PC-9 (cell line): ENCODE measurements around the gene CCDC9B. TPM values are rescaled to one million over a fixed set of nuclear protein-coding genes. Genes with fewer than 3 reads are reported as not detected.
A peak's percentile ranks its signal among the peaks of the same experiment; 100 is the strongest.

ENCODE experiments used
- BruUV-seq: library from RNA; stranded (reverse); fragments of 400-500 nt; replicated peaks from 2 replicates; lab custom pipeline; 2021; lab: Mats Ljungman, UMichigan
- CTCF ChIA-PET: fragments of 300-600 bp; sonication (Branson Sonifier 250); formaldehyde crosslinking; loops from one replicate; lab custom pipeline; 2022; ENCODE audit warnings: antibody characterized with exemption; lab: Charles Lee
- POLR2A ChIA-PET: fragments of 300-600 bp; sonication (Branson Sonifier 250); formaldehyde crosslinking; loops from one replicate; lab custom pipeline; 2022; ENCODE audit warnings: antibody characterized with exemption; ENCODE audit not compliant: unreplicated experiment; lab: Charles Lee
- DNase-seq, 2 experiments: peaks; one replicate each; pipeline versions ENCODE4 v3.0.0 to v3.0.0-alpha.2; 2015 to 2022; ENCODE audit warnings: mixed read lengths in 1 of 2
- H2AFZ ChIP-seq: fragments of 200-600 bp; sonication (generic); 2 replicates; pipeline ENCODE4 v1.8.1; 2017; ENCODE audit warnings: antibody characterized with exemption
- H3F3A ChIP-seq: fragments of 200-600 bp; sonication (generic); 2 replicates; pipeline ENCODE4 v1.8.1; 2017; ENCODE audit warnings: antibody characterized with exemption, mild to moderate bottlenecking, low read depth; ENCODE audit not compliant: insufficient read depth
- H3K27ac ChIP-seq: fragments of 200-600 bp; sonication (generic); 2 replicates; pipeline ENCODE4 v1.6.1; 2016; ENCODE audit warnings: mixed run types
- H3K27me3 ChIP-seq: fragments of 200-600 bp; sonication (generic); 2 replicates; pipeline ENCODE4 v1.6.1; 2016; ENCODE audit warnings: low read depth, mixed run types; ENCODE audit not compliant: insufficient read depth
- H3K36me3 ChIP-seq: fragments of 200-600 bp; sonication (generic); 2 replicates; pipeline ENCODE4 v1.6.1; 2016; ENCODE audit warnings: low read depth, mixed run types
- H3K4me1 ChIP-seq: fragments of 200-600 bp; sonication (generic); replicated peaks from 2 replicates; pipeline ENCODE4 v1.6.1; 2016; ENCODE audit warnings: mixed run types; ENCODE audit not compliant: insufficient read depth
- H3K4me2 ChIP-seq: fragments of 200-600 bp; sonication (generic); 2 replicates; pipeline ENCODE4 v1.6.1; 2017; ENCODE audit warnings: mixed run types
- H3K4me3 ChIP-seq: fragments of 200-600 bp; sonication (generic); 2 replicates; pipeline ENCODE4 v1.6.1; 2016; ENCODE audit warnings: mixed run types
- H3K79me2 ChIP-seq: fragments of 200-600 bp; sonication (generic); 2 replicates; pipeline ENCODE4 v1.6.1; 2017; ENCODE audit warnings: low read depth, mixed run types
- H3K9me2 ChIP-seq: fragments of 200-600 bp; sonication (generic); 2 replicates; pipeline ENCODE4 v1.8.1; 2017; ENCODE audit warnings: mild to moderate bottlenecking; ENCODE audit not compliant: insufficient read depth
- H3K9me3 ChIP-seq: fragments of 200-600 bp; sonication (generic); 2 replicates; pipeline ENCODE4 v1.8.1; 2016; ENCODE audit warnings: low read depth; ENCODE audit not compliant: insufficient read depth
- H4K20me1 ChIP-seq: fragments of 200-600 bp; sonication (generic); 2 replicates; pipeline ENCODE4 v1.8.1; 2017; ENCODE audit not compliant: insufficient read depth
- CTCF ChIP-seq: fragments of 200-600 bp; sonication (generic); conservative IDR thresholded peaks from 2 replicates; pipeline ENCODE4 v1.6.1; 2017; ENCODE audit warnings: mixed run types, antibody characterized with exemption, mild to moderate bottlenecking, moderate library complexity
- EZH2 ChIP-seq: fragments of 200-600 bp; sonication (generic); IDR thresholded peaks from 2 replicates; pipeline ENCODE4 v1.8.0; 2017; ENCODE audit warnings: antibody characterized with exemption, low read depth
- intact Hi-C: fragments of 100-400 bp; cut with micrococcal nuclease; formaldehyde crosslinking; loops from one replicate; pipeline ENCODE4 v1.10.0; 2022; ENCODE audit not compliant: unreplicated experiment
- total RNA-seq: library from RNA; stranded (reverse); gene quantifications from 2 replicates; pipeline ENCODE4 v1.2.3, GENCODE V29; 2021

Gene CCDC9B
- total RNA-seq, 1 experiment from 2014 or later: 141 TPM

DNA sequence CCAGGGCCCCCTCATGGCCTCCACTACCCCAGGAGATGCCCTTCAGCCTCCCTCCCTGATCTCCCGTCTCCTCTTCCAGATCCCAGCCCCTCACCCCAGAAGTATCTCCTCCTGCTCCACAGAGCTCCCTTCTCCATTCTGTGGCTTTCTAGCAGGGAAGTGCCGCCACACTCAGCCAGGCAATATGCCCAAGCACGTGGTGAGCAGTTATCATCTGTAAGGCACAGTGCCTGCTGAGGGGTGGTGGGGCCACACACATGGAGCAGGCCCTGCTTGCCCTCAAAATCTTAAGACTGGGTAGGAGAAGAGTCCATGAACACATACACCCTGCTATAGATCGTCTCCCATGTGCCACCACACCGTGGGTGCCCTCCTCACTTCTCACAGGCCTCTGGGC lies 7.7 kb upstream of the CCDC9B start:
- intact Hi-C loops: no loop called here
- Histone ChIP-seq H3K79me2 (no peaks in the 10 kb centered on the region), H3K4me3 (no peak overlapping the region), H3K27ac (peak overlapping the region; percentile 44), H4K20me1 (no peaks in the 10 kb centered on the region), H3K4me2 (peak overlapping the region; percentile 26), H2AFZ (no peak overlapping the region), H3K27me3 (no peaks in the 10 kb centered on the region), H3K36me3 (no peaks in the 10 kb centered on the region), H3F3A (peaks cover 15% of the 10 kb centered on the region), H3K9me3 (no peaks in the 10 kb centered on the region), H3K9me2 (no peaks in the 10 kb centered on the region), H3K4me1 (peaks cover 59% of the 10 kb centered on the region)
- no peak for DNase-seq
- ChIA-PET POLR2A (interaction anchor here (0.6 to 0.7 kb wide), 2 partner anchors 9 to 11 kb away, joined by 3 to 4 read pairs; no protein-coding TSS in a partner anchor), CTCF (interaction anchor here (0.5 to 1.0 kb wide), 2 partner anchors 10 to 214 kb away, joined by 3 read pairs; no protein-coding TSS in a partner anchor)
- BruUV-seq: no TSS peak
- TF ChIP-seq EZH2 (no peak), CTCF (no peak)

GRCh38 chr15:40347559-40348473 lies 7.1 kb upstream of the CCDC9B start:
- no peaks in the 10 kb centered on the region for H3K27me3 ChIP-seq
- H3K4me2 ChIP-seq: peak overlapping the region; percentile 26
- H3K4me1 ChIP-seq: peaks cover 65% of the 10 kb centered on the region
- no peaks in the 10 kb centered on the region for H3K36me3 ChIP-seq
- BruUV-seq: no TSS peak
- no peaks in the 10 kb centered on the region for H3K9me2 ChIP-seq
- intact Hi-C loops: no loop called here
- DNase-seq: peak; percentile 76 to 79
- H3F3A ChIP-seq: peaks cover 21% of the 10 kb centered on the region
- no peaks in the 10 kb centered on the region for H4K20me1 ChIP-seq
- ChIA-PET POLR2A (interaction anchor here (0.6 to 0.7 kb wide), 2 partner anchors 9 to 10 kb away, joined by 3 to 4 read pairs; no protein-coding TSS in a partner anchor), CTCF (interaction anchor here (0.5 to 1.0 kb wide), 2 partner anchors 9 to 215 kb away, joined by 3 read pairs; no protein-coding TSS in a partner anchor)
- H3K27ac ChIP-seq: peak overlapping the region; percentile 44
- no peak overlapping the region for H2AFZ ChIP-seq
- no peak for TF ChIP-seq EZH2
- TF ChIP-seq CTCF: no peak
- no peak overlapping the region for H3K4me3 ChIP-seq
- H3K79me2 ChIP-seq: no peaks in the 10 kb centered on the region
- H3K9me3 ChIP-seq: no peaks in the 10 kb centered on the region

DNA sequence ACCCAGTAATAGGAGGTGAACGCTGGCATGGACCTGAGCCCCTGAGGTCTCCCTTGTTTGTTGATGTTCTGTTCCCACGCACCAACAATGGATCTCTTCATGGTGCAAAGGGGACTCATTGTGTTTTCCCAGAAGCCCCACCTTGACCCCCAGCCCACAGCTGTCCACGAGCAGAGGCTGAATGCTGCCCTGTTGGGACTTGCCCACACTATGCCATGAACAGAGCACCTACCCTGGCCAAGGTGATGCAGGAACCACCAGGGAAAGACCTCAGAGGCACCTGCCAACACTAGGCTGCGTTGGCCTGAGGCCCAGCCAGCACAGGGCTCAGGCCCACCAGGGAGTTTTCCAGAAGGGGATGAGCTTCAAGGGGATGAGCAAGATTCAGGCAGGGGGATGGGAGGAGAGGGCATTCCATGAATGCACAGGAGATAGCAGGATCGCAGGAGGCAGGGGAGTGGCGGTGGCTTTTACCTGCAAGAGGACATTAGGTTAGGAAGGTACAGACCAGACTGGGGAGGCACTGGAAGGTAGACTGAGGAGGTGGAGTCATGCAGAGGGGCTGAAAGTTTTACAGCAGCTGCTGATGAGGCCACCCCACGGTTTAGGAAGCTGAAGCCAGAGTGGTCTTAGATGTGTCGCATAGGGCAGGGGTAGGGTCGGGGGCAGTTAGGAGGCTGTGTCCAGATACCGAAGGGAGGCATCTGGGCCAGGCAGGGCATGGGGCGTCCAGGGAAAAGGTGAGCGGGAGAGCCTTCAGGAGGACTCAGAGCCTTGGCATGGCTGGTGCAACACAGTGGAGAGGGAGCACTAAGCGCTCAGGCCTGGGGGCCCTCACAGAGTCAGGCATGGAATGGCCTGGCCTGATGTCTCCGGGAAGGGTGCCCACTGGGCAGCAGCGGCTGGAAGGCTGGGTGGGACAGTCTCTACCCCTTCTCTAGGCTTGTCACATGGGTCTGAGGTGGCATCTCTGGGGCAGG lies 6.1 kb upstream of the CCDC9B start:
- H3K36me3 ChIP-seq: no peaks in the 10 kb centered on the region
- DNase-seq: no peak
- peaks cover 74% of the 10 kb centered on the region for H3K4me1 ChIP-seq
- H3F3A ChIP-seq: peaks cover 29% of the 10 kb centered on the region
- no peaks in the 10 kb centered on the region for H3K79me2 ChIP-seq
- H3K9me2 ChIP-seq: no peaks in the 10 kb centered on the region
- H3K27ac ChIP-seq: peak overlapping the region; percentile 44
- CTCF ChIA-PET: interaction anchor here (0.6 kb wide), 1 partner anchor 25 kb away, joined by 14 read pairs; no protein-coding TSS in a partner anchor
- no peaks in the 10 kb centered on the region for H3K27me3 ChIP-seq
- TF ChIP-seq CTCF (no peak), EZH2 (no peak)
- H3K9me3 ChIP-seq: no peaks in the 10 kb centered on the region
- H3K4me2 ChIP-seq: peak overlapping the region; percentile 26
- POLR2A ChIA-PET: no interaction called here
- H4K20me1 ChIP-seq: no peaks in the 10 kb centered on the region
- intact Hi-C loops: no loop called here
- BruUV-seq: no TSS peak
- no peak overlapping the region for H2AFZ ChIP-seq
- H3K4me3 ChIP-seq: no peak overlapping the region
